Activated T-cell treated with anti-CD3 and anti-CD28 coated beads for 48 hours (primary cell): ENCODE data around the gene NCCRP1.
"Not testable (repeated sequence)": the region's sequence is repeated elsewhere in the genome, so short reads cannot be mapped to it uniquely, and the experiment has no call there.

Experiments used
- DNase-seq: peaks from one replicate; pipeline ENCODE4 v3.0.0-alpha.2; 2020; ENCODE audit warnings: low read depth

Gene NCCRP1

GRCh38 chr19:39208175-39208795 lies 11.5 kb downstream of the NCCRP1 start:
- no peak for DNase-seq

- no peak for DNase-seq
Measured at GRCh38 chr19:39209196-39209595, 12.4 kb downstream of the NCCRP1 start.

GRCh38 chr19:39211731-39212374 lies 15.1 kb downstream of the NCCRP1 start:
- no peak for DNase-seq

GRCh38 chr19:39212375-39212742 lies 15.6 kb downstream of the NCCRP1 start:
- DNase-seq = peak; percentile 58

- DNase-seq = not testable (repeated sequence)
Measured at GRCh38 chr19:39215323-39215722, 18.6 kb downstream of the NCCRP1 start.

- DNase-seq = no peak
Measured at GRCh38 chr19:39217094-39217493, 20.3 kb downstream of the NCCRP1 start.

GRCh38 chr19:39218230-39219007 lies 21.7 kb downstream of the NCCRP1 start:
- DNase-seq = no peak

GRCh38 chr19:39219108-39219507 lies 22.3 kb downstream of the NCCRP1 start:
- not testable (repeated sequence) for DNase-seq

- DNase-seq = no peak
Measured at GRCh38 chr19:39223703-39224279, 27.0 kb downstream of the NCCRP1 start.

GRCh38 chr19:39224910-39225309 lies 28.1 kb downstream of the NCCRP1 start:
- no peak for DNase-seq

- DNase-seq = no peak
Measured at GRCh38 chr19:39230096-39230764, 33.5 kb downstream of the NCCRP1 start.

- DNase-seq = no peak
Measured at GRCh38 chr19:39232708-39233107, 35.9 kb downstream of the NCCRP1 start.

- DNase-seq = peak; percentile 14
Measured at GRCh38 chr19:39236527-39236926, 39.8 kb downstream of the NCCRP1 start.

GRCh38 chr19:39237200-39238184 lies 40.7 kb downstream of the NCCRP1 start:
- peak; percentile 30 for DNase-seq

- no peak for DNase-seq
Measured at GRCh38 chr19:39238209-39238608, 41.4 kb downstream of the NCCRP1 start.

- DNase-seq = no peak
Measured at GRCh38 chr19:39238944-39239343, 42.2 kb downstream of the NCCRP1 start.

GRCh38 chr19:39240421-39240820 lies 43.7 kb downstream of the NCCRP1 start:
- no peak for DNase-seq

GRCh38 chr19:39243741-39244140 lies 47.0 kb downstream of the NCCRP1 start:
- not testable (repeated sequence) for DNase-seq

GRCh38 chr19:39244410-39245100 lies 47.8 kb downstream of the NCCRP1 start, which contains the start of gene IFNL3:
Gene IFNL3 (minus strand): TSS chr19:39245006. CDS start chr19:39244967, 39 bp downstream.
- not testable (repeated sequence) for DNase-seq

GRCh38 chr19:39245166-39245565 lies 48.4 kb downstream of the NCCRP1 start:
- DNase-seq = not testable (repeated sequence)
